Vagina (tissue), 2 donors: ENCODE data around the gene CMTR2.

Experiments
- CTCF ChIP-seq, 3 experiments: fragments of 450-650 bp in 2 of 3; fragments of 200-600 bp in 1 of 3; sonication (generic) in 1 of 3; IDR thresholded peaks; one replicate each; pipeline ENCODE4 v1.5.1; 2017 to 2019; ENCODE audit warnings: antibody characterized with exemption in 3 of 3, mild to moderate bottlenecking in 2 of 3, moderate library complexity in 2 of 3
- POLR2A ChIP-seq, 2 donors: fragments of 450-650 bp; IDR thresholded peaks; one replicate each; pipeline ENCODE4 v1.6.1; 2017; ENCODE audit warnings: antibody characterized with exemption in 2 of 2, mild to moderate bottlenecking in 2 of 2, moderate library complexity in 2 of 2

DNA sequence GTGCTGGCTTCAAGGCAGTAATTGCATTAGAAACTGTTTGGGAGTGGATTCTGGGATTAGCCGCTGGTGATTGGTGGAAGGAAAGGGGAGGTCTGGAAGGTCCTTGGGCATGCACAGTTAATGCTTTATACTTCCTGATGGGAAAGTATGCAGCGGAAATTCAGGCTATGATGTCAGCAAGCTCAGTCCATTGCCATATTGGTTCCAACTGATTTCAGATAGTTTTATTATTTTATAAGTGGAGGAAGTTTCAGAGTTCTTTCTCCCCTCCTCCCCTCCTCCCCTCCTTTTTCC, 8.1 kb upstream of the CMTR2 start:
- TF ChIP-seq POLR2A (IDR thresholded peaks at IDR 0.05) (no peak), CTCF (IDR thresholded peaks at IDR 0.05) (no peak)
